ENCODE measurements around the gene DEFB131B. TPM values are rescaled to one million over a fixed set of nuclear protein-coding genes. Genes with fewer than 3 reads are reported as not detected.
"Not testable (repeated sequence)": the region's sequence is repeated elsewhere in the genome, so short reads cannot be mapped to it uniquely, and the experiment has no call there.

Gene DEFB131B, protein sequence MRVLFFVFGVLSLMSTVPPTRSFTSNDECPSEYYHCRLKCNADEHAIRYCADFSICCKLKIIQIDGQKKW
- not detected in 2 replicates for total RNA-seq (ENCODE audit: low replicate concordance)

DNA sequence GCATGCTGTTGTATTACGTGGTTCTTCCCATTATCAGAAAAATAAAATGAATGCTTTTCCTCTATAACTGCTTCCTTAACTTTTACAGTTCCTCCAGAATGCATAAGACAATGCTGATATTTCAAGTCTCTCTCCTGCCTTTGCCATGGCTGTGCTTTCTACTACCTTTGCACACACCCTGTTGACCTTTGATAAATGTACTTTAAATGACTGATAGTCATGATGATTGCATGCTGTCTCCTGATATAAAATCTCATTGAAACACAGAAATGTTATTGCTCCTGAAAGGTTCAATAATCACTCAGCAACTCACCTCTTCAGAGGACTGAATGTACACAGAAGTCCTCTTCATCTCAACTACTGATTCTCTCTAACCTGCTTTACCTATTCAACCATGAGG is at the start of gene DEFB131B:
Gene DEFB131B, plus strand, starts transcription at position 395 of the 400 bp plus-strand sequence. Its CDS starts 0 bp downstream, at position 395.
- not testable (repeated sequence) for H3K4me1 ChIP-seq; H3K27me3 Mint-ChIP-seq (ENCODE audit: insufficient read depth, low read depth); H3K36me3 Mint-ChIP-seq; H2AFZ ChIP-seq (replicated peaks); H3K9me3 Mint-ChIP-seq; H4K20me1 ChIP-seq (ENCODE audit: low read depth); H3K27me3 ChIP-seq; H3K4me2 ChIP-seq; H3K79me2 ChIP-seq (ENCODE audit: low read depth); H3K27ac Mint-ChIP-seq; H3K4me3 ChIP-seq; H3K9ac ChIP-seq; H3K9me3 ChIP-seq (ENCODE audit: low read depth); DNase-seq (ENCODE audit: low spot score); H3K27ac ChIP-seq; H3K36me3 ChIP-seq; H3F3A ChIP-seq (ENCODE audit: low read depth); H3K4me3 Mint-ChIP-seq; H3K4me1 Mint-ChIP-seq

DNA sequence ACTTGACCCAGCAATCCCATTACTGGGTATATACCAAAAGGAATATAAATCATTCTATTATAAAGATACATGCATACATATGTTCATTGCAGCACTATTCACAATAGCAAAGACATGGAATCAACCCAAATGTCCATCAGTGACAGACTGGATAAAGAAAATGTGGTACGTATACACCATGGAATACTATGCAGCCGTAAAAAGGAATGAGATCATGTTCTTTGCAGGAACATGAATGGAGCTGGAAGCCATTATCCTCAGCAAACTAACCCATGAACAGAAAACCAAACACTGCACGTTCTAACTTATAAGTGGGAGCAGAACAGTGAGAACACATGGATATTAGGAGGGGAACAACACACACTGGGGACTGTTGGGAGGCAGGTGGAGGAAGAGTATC is 49.0 kb upstream of the DEFB131B start:
- not testable (repeated sequence) for H3F3A ChIP-seq (ENCODE audit: low read depth); H3K4me3 Mint-ChIP-seq; H3K79me2 ChIP-seq (ENCODE audit: low read depth); H3K4me1 ChIP-seq; H4K20me1 ChIP-seq (ENCODE audit: low read depth); H3K4me2 ChIP-seq; H3K9me3 Mint-ChIP-seq; H2AFZ ChIP-seq (replicated peaks); DNase-seq (ENCODE audit: low spot score); H3K27me3 ChIP-seq; H3K27ac ChIP-seq; H3K36me3 ChIP-seq; H3K27ac Mint-ChIP-seq; H3K4me3 ChIP-seq; H3K9ac ChIP-seq; H3K4me1 Mint-ChIP-seq; H3K36me3 Mint-ChIP-seq; H3K27me3 Mint-ChIP-seq (ENCODE audit: insufficient read depth, low read depth); H3K9me3 ChIP-seq (ENCODE audit: low read depth)

DNA sequence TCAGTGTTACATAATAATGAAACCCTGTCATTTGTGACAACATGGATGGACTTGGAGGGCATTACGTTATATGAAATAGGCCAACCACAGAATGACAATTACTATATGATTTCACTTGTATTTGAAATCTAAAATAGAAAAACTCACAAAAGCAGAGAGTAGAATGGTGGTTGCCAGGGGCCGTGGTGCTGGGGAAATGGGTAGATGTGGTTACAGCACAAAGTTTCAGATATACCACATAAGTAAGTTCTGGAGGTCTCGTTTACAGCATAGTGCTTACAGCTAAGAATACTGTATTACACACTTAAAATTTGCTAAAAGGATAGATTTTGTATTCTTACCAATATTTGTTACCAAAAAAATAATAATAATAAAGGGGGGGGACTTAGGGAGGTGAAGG is 48.6 kb upstream of the DEFB131B start:
- H3K27ac ChIP-seq; H3F3A ChIP-seq (ENCODE audit: low read depth); H3K9ac ChIP-seq; H3K36me3 ChIP-seq; H3K4me1 Mint-ChIP-seq; H3K9me3 ChIP-seq (ENCODE audit: low read depth); H3K4me3 ChIP-seq; H3K27me3 Mint-ChIP-seq (ENCODE audit: insufficient read depth, low read depth); H3K27ac Mint-ChIP-seq; H4K20me1 ChIP-seq (ENCODE audit: low read depth); DNase-seq (ENCODE audit: low spot score); H3K9me3 Mint-ChIP-seq; H2AFZ ChIP-seq (replicated peaks); H3K27me3 ChIP-seq; H3K4me3 Mint-ChIP-seq; H3K4me2 ChIP-seq; H3K36me3 Mint-ChIP-seq; H3K79me2 ChIP-seq (ENCODE audit: low read depth); H3K4me1 ChIP-seq: not testable (repeated sequence)

DNA sequence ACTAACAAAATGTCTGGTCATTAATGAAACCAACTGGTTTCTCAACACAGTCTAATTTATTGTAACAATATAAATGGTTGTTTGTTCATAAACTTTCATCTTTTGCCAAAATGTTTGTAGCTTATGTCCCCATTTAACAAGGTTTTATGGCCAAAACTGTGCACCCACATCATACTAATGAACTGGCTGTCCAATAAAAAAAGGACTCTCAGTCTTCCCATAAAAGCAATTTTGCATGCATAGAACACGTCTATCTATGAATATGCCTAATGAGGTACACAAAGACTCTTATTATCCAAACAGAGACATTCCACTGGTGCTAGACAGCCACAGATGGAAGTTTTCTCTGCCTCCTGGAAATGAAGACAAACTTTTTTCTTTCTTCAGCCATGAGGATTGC is 45.4 kb upstream of the DEFB131B start, which contains the start of gene DEFB108B:
Gene DEFB108B, plus strand, starts transcription at position 390 of the 400 bp plus-strand sequence. Its CDS starts 0 bp downstream, at position 390.
- not testable (repeated sequence) for H3K27ac Mint-ChIP-seq

DNA sequence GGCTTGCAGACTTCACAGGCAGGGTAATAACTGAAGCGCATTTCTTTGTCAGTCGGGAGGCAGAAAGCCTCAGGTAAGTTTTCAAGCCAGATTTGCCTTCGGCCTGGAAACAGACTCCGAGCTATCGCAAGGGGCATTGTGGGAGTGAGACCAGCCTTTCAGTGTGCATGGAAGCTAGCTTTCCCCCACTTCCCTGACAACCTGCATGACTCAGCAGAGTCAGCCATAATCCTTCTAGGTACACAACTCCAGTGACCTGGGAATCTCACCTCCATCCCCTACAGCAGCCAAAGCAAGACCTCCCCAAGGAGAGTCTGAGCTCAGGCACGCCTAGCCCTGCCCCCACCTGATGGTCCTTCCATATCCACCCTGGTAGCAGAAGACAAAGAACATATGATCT is 35.5 kb upstream of the DEFB131B start:
- H3K9me3 Mint-ChIP-seq; H3K36me3 Mint-ChIP-seq; H3K27me3 Mint-ChIP-seq (ENCODE audit: insufficient read depth, low read depth): not testable (repeated sequence)

More for the DNA sequence above, 45.4 kb upstream of the DEFB131B start, which contains the start of gene DEFB108B:
- H3K79me2 ChIP-seq (ENCODE audit: low read depth); H3K4me3 Mint-ChIP-seq; H3K27me3 ChIP-seq; H2AFZ ChIP-seq (replicated peaks); H3K36me3 ChIP-seq; H3K9me3 ChIP-seq (ENCODE audit: low read depth); H3K4me2 ChIP-seq; H3K36me3 Mint-ChIP-seq; H3K4me1 ChIP-seq; H4K20me1 ChIP-seq (ENCODE audit: low read depth); H3K9me3 Mint-ChIP-seq; H3F3A ChIP-seq (ENCODE audit: low read depth); DNase-seq (ENCODE audit: low spot score); H3K4me3 ChIP-seq; H3K4me1 Mint-ChIP-seq; H3K27me3 Mint-ChIP-seq (ENCODE audit: insufficient read depth, low read depth); H3K9ac ChIP-seq; H3K27ac ChIP-seq: not testable (repeated sequence)

DNA sequence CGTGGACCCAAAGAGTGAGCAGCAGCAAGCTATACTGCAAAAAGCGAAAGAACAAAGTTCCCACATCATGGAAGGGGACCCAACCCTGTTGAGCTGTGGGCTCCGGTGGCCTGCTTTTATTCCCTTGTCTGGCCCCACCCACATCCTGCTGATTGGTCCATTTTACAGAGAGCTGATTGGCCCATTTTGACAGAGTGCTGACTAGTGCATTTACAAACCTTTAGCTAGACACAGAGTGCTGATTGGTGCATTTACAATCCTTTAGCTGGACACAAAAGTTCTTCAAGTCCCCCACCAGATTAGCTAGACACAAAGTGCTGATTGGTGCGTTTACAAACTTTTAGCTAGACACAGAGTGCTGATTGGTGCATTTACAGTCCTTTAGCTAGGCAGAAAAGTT is 34.9 kb upstream of the DEFB131B start:
- H3K27me3 Mint-ChIP-seq (ENCODE audit: insufficient read depth, low read depth); H3F3A ChIP-seq (ENCODE audit: low read depth); H3K36me3 ChIP-seq; H3K9me3 ChIP-seq (ENCODE audit: low read depth); H3K36me3 Mint-ChIP-seq; H3K4me1 ChIP-seq; H3K9ac ChIP-seq; H3K27ac Mint-ChIP-seq; H3K9me3 Mint-ChIP-seq; DNase-seq (ENCODE audit: low spot score); H3K79me2 ChIP-seq (ENCODE audit: low read depth); H3K4me3 Mint-ChIP-seq; H3K4me2 ChIP-seq; H3K4me3 ChIP-seq; H3K4me1 Mint-ChIP-seq; H3K27me3 ChIP-seq; H4K20me1 ChIP-seq (ENCODE audit: low read depth); H3K27ac ChIP-seq: not testable (repeated sequence)
- H2AFZ ChIP-seq (replicated peaks), result peak overlapping the region; percentile 63

More for the DNA sequence above, 35.5 kb upstream of the DEFB131B start:
- not testable (repeated sequence) for H3K36me3 ChIP-seq; H3K4me3 ChIP-seq; DNase-seq (ENCODE audit: low spot score); H3K4me1 Mint-ChIP-seq; H3K79me2 ChIP-seq (ENCODE audit: low read depth); H3K27me3 ChIP-seq; H3K4me3 Mint-ChIP-seq; H4K20me1 ChIP-seq (ENCODE audit: low read depth); H3K4me1 ChIP-seq; H3K4me2 ChIP-seq; H3K27ac Mint-ChIP-seq; H3K9me3 ChIP-seq (ENCODE audit: low read depth); H3K9ac ChIP-seq; H3F3A ChIP-seq (ENCODE audit: low read depth); H3K27ac ChIP-seq
- peak overlapping the region; percentile 63 for H2AFZ ChIP-seq (replicated peaks)

All from neural progenitor cell (in vitro differentiated cells).